GM23248 (cell line): ENCODE data around the gene NBEA. TPM values are rescaled to one million over a fixed set of nuclear protein-coding genes. Genes with fewer than 3 reads are reported as not detected.

Experiments used
- DNase-seq: peaks from one replicate; pipeline ENCODE4 v3.0.0-alpha.2; 2015
- H2AFZ ChIP-seq: fragments of 200-600 bp; sonication (generic); 2 replicates; pipeline ENCODE4 v1.6.1; 2016; ENCODE audit warnings: antibody characterized with exemption
- H3F3A ChIP-seq: fragments of 200-600 bp; sonication (generic); 2 replicates; pipeline ENCODE4 v1.6.1; 2016; ENCODE audit warnings: mild to moderate bottlenecking, antibody characterized with exemption, mixed run types; ENCODE audit not compliant: insufficient read depth
- H3K27ac ChIP-seq: fragments of 200-600 bp; sonication (generic); 2 replicates; pipeline ENCODE4 v1.5.1; 2016; ENCODE audit warnings: mild to moderate bottlenecking
- H3K27me3 ChIP-seq: fragments of 200-600 bp; sonication (generic); replicated peaks from 2 replicates; pipeline ENCODE4 v1.6.1; 2016; ENCODE audit warnings: mild to moderate bottlenecking; ENCODE audit not compliant: insufficient read depth
- H3K36me3 ChIP-seq: fragments of 200-600 bp; sonication (generic); 2 replicates; pipeline ENCODE4 v1.6.1; 2016; ENCODE audit warnings: low read depth, mild to moderate bottlenecking
- H3K4me1 ChIP-seq: fragments of 200-600 bp; sonication (generic); 2 replicates; pipeline ENCODE4 v1.6.1; 2016; ENCODE audit warnings: mild to moderate bottlenecking; ENCODE audit not compliant: insufficient read depth
- H3K4me2 ChIP-seq: fragments of 200-600 bp; sonication (generic); one replicate; pipeline ENCODE4 v1.6.1; 2016; ENCODE audit warnings: mild to moderate bottlenecking; ENCODE audit not compliant: unreplicated experiment
- H3K4me3 ChIP-seq: fragments of 200-600 bp; sonication (generic); 2 replicates; pipeline ENCODE4 v1.5.1; 2016; ENCODE audit warnings: mild to moderate bottlenecking
- H3K79me2 ChIP-seq: fragments of 200-600 bp; sonication (generic); 2 replicates; pipeline ENCODE4 v1.6.1; 2016; ENCODE audit warnings: mild to moderate bottlenecking; ENCODE audit not compliant: insufficient read depth
- H3K9ac ChIP-seq: fragments of 200-600 bp; sonication (generic); 2 replicates; pipeline ENCODE4 v1.6.1; 2016; ENCODE audit warnings: mild to moderate bottlenecking
- H3K9me2 ChIP-seq: fragments of 200-600 bp; sonication (generic); 2 replicates; pipeline ENCODE4 v1.6.1; 2016; ENCODE audit warnings: mixed run types, mild to moderate bottlenecking, moderate library complexity; ENCODE audit not compliant: insufficient read depth
- H3K9me3 ChIP-seq: fragments of 200-600 bp; sonication (generic); one replicate; pipeline ENCODE4 v1.6.1; 2017; ENCODE audit warnings: low read depth
- H4K20me1 ChIP-seq: fragments of 200-600 bp; sonication (generic); 2 replicates; pipeline ENCODE4 v1.6.0; 2016; ENCODE audit not compliant: insufficient read depth
- EZH2 ChIP-seq: fragments of 200-600 bp; sonication (generic); IDR thresholded peaks from 2 replicates; pipeline ENCODE4 v1.6.1; 2018; ENCODE audit warnings: antibody characterized with exemption, mild to moderate bottlenecking; ENCODE audit not compliant: insufficient read depth, poor library complexity, severe bottlenecking
- EZH2phosphoT487 ChIP-seq: fragments of 200-600 bp; sonication (generic); IDR thresholded peaks from 2 replicates; pipeline ENCODE4 v1.6.1; 2018; ENCODE audit warnings: antibody characterized with exemption, moderate library complexity, mild to moderate bottlenecking, low read depth; ENCODE audit not compliant: insufficient read depth
- WGBS, 2 experiments: methylation state at CpG; one replicate each; pipeline ENCODE4 v1.1.6; 2015 to 2017; ENCODE audit warnings: low lambda C conversion rate in 2 of 2, low coverage in 1 of 2; ENCODE audit errors: missing lambda C conversion rate in 2 of 2; 5-methylcytosine and 5-hydroxymethylcytosine counted together
- in situ Hi-C: fragments of 300-500 bp; cut with MboI; formaldehyde crosslinking; loops from 2 replicates; pipeline ENCODE4 v1.15.0; 2020
- polyA plus RNA-seq: library from polyadenylated mRNA; unstranded; fragments of >200 nt; fragmentation: Nextera tagmentation; extraction: Ambion mirVana; gene quantifications from 2 replicates; pipeline ENCODE4 v1.2.1, GENCODE V29; 2016
- total RNA-seq: library from RNA; depleted of rRNA; stranded (reverse); fragments of >200 nt; shearing (Covaris generic); gene quantifications from 2 replicates; pipeline ENCODE4 v1.2.3, GENCODE V29; 2014; rRNA removed

The NBEA gene, protein sequence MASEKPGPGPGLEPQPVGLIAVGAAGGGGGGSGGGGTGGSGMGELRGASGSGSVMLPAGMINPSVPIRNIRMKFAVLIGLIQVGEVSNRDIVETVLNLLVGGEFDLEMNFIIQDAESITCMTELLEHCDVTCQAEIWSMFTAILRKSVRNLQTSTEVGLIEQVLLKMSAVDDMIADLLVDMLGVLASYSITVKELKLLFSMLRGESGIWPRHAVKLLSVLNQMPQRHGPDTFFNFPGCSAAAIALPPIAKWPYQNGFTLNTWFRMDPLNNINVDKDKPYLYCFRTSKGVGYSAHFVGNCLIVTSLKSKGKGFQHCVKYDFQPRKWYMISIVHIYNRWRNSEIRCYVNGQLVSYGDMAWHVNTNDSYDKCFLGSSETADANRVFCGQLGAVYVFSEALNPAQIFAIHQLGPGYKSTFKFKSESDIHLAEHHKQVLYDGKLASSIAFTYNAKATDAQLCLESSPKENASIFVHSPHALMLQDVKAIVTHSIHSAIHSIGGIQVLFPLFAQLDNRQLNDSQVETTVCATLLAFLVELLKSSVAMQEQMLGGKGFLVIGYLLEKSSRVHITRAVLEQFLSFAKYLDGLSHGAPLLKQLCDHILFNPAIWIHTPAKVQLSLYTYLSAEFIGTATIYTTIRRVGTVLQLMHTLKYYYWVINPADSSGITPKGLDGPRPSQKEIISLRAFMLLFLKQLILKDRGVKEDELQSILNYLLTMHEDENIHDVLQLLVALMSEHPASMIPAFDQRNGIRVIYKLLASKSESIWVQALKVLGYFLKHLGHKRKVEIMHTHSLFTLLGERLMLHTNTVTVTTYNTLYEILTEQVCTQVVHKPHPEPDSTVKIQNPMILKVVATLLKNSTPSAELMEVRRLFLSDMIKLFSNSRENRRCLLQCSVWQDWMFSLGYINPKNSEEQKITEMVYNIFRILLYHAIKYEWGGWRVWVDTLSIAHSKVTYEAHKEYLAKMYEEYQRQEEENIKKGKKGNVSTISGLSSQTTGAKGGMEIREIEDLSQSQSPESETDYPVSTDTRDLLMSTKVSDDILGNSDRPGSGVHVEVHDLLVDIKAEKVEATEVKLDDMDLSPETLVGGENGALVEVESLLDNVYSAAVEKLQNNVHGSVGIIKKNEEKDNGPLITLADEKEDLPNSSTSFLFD (N-terminal part only)
- total RNA-seq (3.7 and 5.7 TPM in 2 replicates), polyA plus RNA-seq (1.8 and 1.9 TPM in 2 replicates)

DNA sequence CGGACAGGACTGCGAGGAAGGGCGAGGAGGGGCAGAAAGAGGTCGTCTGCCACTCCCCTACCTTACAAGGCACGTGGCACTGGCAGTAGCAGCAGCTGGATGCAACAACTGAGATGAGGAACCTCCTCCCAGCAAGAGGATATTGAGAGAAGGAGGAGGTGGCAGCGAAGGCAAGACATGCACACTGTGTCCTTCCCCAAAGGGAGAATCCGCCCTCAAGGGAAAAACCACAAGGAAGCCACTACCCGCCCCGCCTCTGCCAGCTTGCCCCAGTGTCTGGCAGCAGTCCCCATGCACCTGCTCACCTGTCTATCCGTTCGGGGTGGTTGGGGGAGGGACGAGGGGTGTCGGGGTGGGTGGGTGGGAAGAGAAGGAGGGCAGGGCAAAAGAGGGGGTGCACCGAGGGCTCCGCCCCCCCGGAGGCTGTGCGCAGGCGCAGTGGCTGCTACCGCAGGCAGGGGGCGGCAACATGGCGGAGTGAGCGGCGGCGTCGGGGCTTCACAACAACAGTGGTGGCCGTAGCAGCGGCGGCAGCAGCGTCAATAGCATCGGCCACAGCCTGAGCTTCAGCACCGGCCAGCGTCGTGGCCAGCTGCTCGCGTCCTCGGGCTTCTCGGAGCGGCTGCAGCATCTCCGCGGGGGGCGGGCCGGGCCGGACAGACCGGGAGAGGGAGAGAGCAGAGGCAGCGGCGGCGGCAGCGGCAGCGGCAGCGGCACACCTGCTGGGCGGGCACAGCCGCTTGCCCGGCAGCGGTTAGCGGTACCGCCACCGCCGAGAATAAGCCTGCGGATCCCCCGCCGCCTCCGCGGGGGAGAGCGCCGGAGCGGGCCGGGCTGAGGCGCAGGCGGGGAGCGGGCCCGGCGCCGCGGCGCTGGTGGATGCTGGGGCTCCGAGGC lies at the start of gene NBEA:
NBEA (plus strand) TSS at position 436 of the 897 bp plus-strand sequence. CDS start 551 bp downstream, outside the sequence.
- no peaks in the 10 kb centered on the region for H3K36me3 ChIP-seq
- 0 out of 2 replicates have a peak, but pooled peaks cover 4% of the 10 kb centered on the region for H4K20me1 ChIP-seq
- H3K27ac ChIP-seq, result no peak within 1 kb of the TSS
- WGBS, 2 experiments, result 2% methylated on average over 39 to 59 of the region's 76 CpGs
- H2AFZ ChIP-seq, result peak within 1 kb of the TSS; percentile 84
- 0 out of 2 replicates have a peak, but pooled peaks cover 4% of the 10 kb centered on the region for H3K27me3 ChIP-seq
- in situ Hi-C loops, result no loop called here
- peak; percentile 78 for DNase-seq
- no peaks in the 10 kb centered on the region for H3K79me2 ChIP-seq
- no peaks in the 10 kb centered on the region for H3K9me3 ChIP-seq
- TF ChIP-seq EZH2 (no peak), EZH2phosphoT487 (no peak)
- H3K4me3 ChIP-seq, result peak within 1 kb of the TSS; percentile 83
- H3K9ac ChIP-seq, result peak within 1 kb of the TSS; percentile 53
- peak within 1 kb of the TSS; percentile 60 for H3K4me2 ChIP-seq
- no peaks in the 10 kb centered on the region for H3K4me1 ChIP-seq
- H3K9me2 ChIP-seq, result no peaks in the 10 kb centered on the region
- H3F3A ChIP-seq, result no peaks in the 10 kb centered on the region

DNA sequence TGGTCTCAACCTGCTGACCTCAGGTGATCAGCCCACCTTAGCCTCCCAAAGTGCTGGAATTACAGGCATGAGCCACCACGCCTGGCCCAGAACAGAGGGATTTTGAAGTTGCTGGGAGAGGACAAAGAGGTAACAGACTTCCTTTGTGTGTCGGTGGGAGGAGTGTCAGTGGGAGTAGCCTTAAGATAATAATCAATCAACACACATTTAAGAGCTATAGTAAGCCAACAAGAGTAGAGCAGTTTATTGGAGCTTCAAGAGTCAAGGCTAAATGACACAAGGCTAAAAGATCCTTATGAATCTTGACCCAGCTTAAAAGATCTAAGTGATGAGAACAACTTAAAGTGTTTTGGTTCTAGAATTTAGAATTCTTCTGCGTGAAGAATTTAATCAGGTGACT lies 47.3 kb upstream of the NBEA start:
- Histone ChIP-seq H3K9ac (no peak overlapping the region), H2AFZ (no peak overlapping the region), H3K27ac (no peak overlapping the region), H3K36me3 (no peaks in the 10 kb centered on the region), H3K4me3 (no peak overlapping the region), H3F3A (no peaks in the 10 kb centered on the region), H3K27me3 (no peaks in the 10 kb centered on the region), H3K79me2 (no peaks in the 10 kb centered on the region), H3K4me2 (no peak overlapping the region), H3K9me3 (no peaks in the 10 kb centered on the region), H3K4me1 (no peaks in the 10 kb centered on the region), H3K9me2 (no peaks in the 10 kb centered on the region), H4K20me1 (no peaks in the 10 kb centered on the region)
- in situ Hi-C loops, result no loop called here
- 54 to 60% methylated on average over 3 of the region's 3 CpGs for WGBS, 2 experiments
- TF ChIP-seq EZH2phosphoT487 (no peak), EZH2 (no peak)
- DNase-seq, result no peak

DNA sequence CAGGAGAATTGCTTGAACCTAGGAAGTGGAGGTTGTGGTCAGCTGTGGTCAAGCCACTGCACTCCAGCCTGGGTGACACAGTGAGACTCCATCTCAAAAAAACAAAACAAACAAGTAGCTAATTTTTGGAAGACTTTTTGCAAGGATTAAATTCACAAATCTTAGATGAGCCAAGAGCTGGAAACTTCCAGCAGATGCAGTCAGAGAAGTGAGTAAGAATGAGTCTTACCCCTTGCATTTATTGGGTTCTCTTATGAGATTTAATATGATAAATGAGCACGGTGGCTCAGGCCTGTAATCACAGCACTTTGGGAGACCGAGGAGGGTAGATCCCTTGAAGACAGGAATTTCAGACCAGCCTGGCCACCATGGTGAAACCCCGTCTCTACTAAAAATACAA lies 44.9 kb upstream of the NBEA start:
- in situ Hi-C loops, result no loop called here
- Histone ChIP-seq H3K4me3 (no peak overlapping the region), H3K36me3 (no peaks in the 10 kb centered on the region), H4K20me1 (no peaks in the 10 kb centered on the region), H3K27me3 (no peaks in the 10 kb centered on the region), H2AFZ (no peak overlapping the region), H3K9ac (no peak overlapping the region), H3F3A (no peaks in the 10 kb centered on the region), H3K9me3 (no peaks in the 10 kb centered on the region), H3K27ac (no peak overlapping the region), H3K79me2 (no peaks in the 10 kb centered on the region), H3K4me2 (no peak overlapping the region), H3K9me2 (no peaks in the 10 kb centered on the region), H3K4me1 (no peaks in the 10 kb centered on the region)
- peak; percentile 27 for DNase-seq
- 60 to 73% methylated on average over 3 of the region's 3 CpGs for WGBS, 2 experiments
- no peak for TF ChIP-seq EZH2
- TF ChIP-seq EZH2phosphoT487, result no peak
